ENCODE measurements around the gene SORCS3. TPM values are rescaled to one million over a fixed set of nuclear protein-coding genes. Genes with fewer than 3 reads are reported as not detected.

SORCS3 gene
- total and polyA plus RNA-seq, 9 of the 15 experiments (the other 6 are each of a cell fraction or from before 2014, with no cell fraction given): not detected

DNA sequence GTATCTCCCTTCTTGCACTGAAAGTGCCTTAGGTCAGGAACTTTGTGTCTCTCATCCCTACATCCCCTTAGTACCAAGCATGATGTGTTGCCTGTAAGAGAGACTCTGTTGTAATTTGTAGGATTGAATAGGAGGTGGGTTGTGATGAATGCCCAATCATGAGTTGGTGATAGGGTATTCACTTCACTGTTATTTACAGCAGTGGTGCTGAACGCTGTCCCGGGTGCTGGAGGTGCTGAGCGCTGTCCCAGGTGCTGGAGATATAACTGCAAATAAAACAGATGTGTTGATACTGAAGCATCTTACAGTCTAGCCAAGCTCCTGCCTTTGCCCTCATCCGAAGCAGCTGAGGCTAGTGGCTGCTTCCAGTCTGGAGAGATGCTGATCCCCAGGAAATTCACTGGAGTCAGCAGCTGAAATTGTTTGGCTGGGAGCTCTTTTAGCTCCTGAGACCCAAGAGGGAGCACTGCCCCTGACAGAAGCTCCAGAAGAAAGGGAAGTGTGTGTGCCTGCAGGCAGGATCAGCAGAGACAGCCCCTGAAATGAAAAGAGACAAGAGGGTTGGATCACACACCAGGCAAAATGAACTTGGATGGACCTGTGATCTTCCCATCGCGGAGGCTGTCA is 183.4 kb downstream of the SORCS3 start (continued):
- TF ChIP-seq JUN (IDR thresholded peaks at IDR 0.05; ENCODE audit: borderline replicate concordance, low read depth, low read length): no peak
- no peak for TF ChIP-seq JUN (CRISPR knock-in tag; IDR thresholded peaks at IDR 0.05; ENCODE audit: borderline replicate concordance)
- TF ChIP-seq ZNF212 (CRISPR knock-in tag; IDR thresholded peaks at IDR 0.05): no peak
- TF ChIP-seq CBFA2T2 (conservative IDR thresholded peaks at IDR 0.05): no peak
- 0 out of 4 replicates have a peak, but pooled peaks of 1 of the 2 experiments have one; percentile 80 for TF ChIP-seq ZNF639 (CRISPR knock-in tag; conservative IDR thresholded peaks at IDR 0.05 in 1 of 2, IDR thresholded peaks at IDR 0.05 in 1 of 2)
- no peak for TF ChIP-seq SREBF2 (CRISPR knock-in tag; IDR thresholded peaks at IDR 0.05)
- TF ChIP-seq ZNF766 (CRISPR knock-in tag; conservative IDR thresholded peaks at IDR 0.05): no peak
- TF ChIP-seq, protein P1, sequence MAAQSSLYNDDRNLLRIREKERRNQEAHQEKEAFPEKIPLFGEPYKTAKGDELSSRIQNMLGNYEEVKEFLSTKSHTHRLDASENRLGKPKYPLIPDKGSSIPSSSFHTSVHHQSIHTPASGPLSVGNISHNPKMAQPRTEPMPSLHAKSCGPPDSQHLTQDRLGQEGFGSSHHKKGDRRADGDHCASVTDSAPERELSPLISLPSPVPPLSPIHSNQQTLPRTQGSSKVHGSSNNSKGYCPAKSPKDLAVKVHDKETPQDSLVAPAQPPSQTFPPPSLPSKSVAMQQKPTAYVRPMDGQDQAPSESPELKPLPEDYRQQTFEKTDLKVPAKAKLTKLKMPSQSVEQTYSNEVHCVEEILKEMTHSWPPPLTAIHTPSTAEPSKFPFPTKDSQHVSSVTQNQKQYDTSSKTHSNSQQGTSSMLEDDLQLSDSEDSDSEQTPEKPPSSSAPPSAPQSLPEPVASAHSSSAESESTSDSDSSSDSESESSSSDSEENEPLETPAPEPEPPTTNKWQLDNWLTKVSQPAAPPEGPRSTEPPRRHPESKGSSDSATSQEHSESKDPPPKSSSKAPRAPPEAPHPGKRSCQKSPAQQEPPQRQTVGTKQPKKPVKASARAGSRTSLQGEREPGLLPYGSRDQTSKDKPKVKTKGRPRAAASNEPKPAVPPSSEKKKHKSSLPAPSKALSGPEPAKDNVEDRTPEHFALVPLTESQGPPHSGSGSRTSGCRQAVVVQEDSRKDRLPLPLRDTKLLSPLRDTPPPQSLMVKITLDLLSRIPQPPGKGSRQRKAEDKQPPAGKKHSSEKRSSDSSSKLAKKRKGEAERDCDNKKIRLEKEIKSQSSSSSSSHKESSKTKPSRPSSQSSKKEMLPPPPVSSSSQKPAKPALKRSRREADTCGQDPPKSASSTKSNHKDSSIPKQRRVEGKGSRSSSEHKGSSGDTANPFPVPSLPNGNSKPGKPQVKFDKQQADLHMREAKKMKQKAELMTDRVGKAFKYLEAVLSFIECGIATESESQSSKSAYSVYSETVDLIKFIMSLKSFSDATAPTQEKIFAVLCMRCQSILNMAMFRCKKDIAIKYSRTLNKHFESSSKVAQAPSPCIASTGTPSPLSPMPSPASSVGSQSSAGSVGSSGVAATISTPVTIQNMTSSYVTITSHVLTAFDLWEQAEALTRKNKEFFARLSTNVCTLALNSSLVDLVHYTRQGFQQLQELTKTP (IDR thresholded peaks at IDR 0.05; ENCODE audit: low read depth in 1 of 2, partially characterized antibody in 2 of 2): peak in 1 of 2 experiments; percentile 81
- no peak for TF ChIP-seq GABPB1 (CRISPR knock-in tag; IDR thresholded peaks at IDR 0.05)
- no peak for TF ChIP-seq ZZZ3 (IDR thresholded peaks at IDR 0.05)
- TF ChIP-seq HLTF (IDR thresholded peaks at IDR 0.05): no peak
- peak; percentile 61; the same call in 1 of the 2 replicates for TF ChIP-seq ZNF644 (tag; IDR thresholded peaks at IDR 0.05; ENCODE audit: low read depth)
- TF ChIP-seq, protein P2, sequence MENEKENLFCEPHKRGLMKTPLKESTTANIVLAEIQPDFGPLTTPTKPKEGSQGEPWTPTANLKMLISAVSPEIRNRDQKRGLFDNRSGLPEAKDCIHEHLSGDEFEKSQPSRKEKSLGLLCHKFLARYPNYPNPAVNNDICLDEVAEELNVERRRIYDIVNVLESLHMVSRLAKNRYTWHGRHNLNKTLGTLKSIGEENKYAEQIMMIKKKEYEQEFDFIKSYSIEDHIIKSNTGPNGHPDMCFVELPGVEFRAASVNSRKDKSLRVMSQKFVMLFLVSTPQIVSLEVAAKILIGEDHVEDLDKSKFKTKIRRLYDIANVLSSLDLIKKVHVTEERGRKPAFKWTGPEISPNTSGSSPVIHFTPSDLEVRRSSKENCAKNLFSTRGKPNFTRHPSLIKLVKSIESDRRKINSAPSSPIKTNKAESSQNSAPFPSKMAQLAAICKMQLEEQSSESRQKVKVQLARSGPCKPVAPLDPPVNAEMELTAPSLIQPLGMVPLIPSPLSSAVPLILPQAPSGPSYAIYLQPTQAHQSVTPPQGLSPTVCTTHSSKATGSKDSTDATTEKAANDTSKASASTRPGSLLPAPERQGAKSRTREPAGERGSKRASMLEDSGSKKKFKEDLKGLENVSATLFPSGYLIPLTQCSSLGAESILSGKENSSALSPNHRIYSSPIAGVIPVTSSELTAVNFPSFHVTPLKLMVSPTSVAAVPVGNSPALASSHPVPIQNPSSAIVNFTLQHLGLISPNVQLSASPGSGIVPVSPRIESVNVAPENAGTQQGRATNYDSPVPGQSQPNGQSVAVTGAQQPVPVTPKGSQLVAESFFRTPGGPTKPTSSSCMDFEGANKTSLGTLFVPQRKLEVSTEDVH (IDR thresholded peaks at IDR 0.05; ENCODE audit: low read depth, partially characterized antibody): no peak

Measured in K562 (cell line).